ENCODE measurements around the gene CABLES2. TPM values are rescaled to one million over a fixed set of nuclear protein-coding genes. Genes with fewer than 3 reads are reported as not detected.

Gene CABLES2
- total RNA-seq, 1 experiment from 2014 or later: 12.4 TPM

- ChIA-PET POLR2A (ENCODE audit: unreplicated experiment) (no interaction called here), CTCF (no interaction called here)
- Histone ChIP-seq H3F3A (ENCODE audit: low read length, unreplicated experiment) (no peaks in the 10 kb centered on the region), H3K4me2 (ENCODE audit: low read length) (no peak overlapping the region), H3K9me2 (replicated peaks; ENCODE audit: low read length) (no peaks in the 10 kb centered on the region), H3K4me3 (ENCODE audit: low read length) (no peak overlapping the region), H3K9me3 (ENCODE audit: low read length) (no peaks in the 10 kb centered on the region), H4K20me1 (ENCODE audit: low read length) (0 out of 2 replicates have a peak, but pooled peaks cover 7% of the 10 kb centered on the region), H2AFZ (ENCODE audit: low read length) (no peak overlapping the region), H3K27me3 (ENCODE audit: low read length) (no peaks in the 10 kb centered on the region), H3K36me3 (ENCODE audit: low read depth, low read length) (peaks cover 3% of the 10 kb centered on the region; the same call in 1 of the 2 replicates), H3K27ac (ENCODE audit: low read length) (no peak overlapping the region), H3K79me2 (ENCODE audit: low read length) (peaks cover 23% of the 10 kb centered on the region), H3K9ac (ENCODE audit: low read length) (no peak overlapping the region), H3K4me1 (ENCODE audit: insufficient read depth, low read length) (peaks cover 11% of the 10 kb centered on the region)
- intact Hi-C loops (cut with micrococcal nuclease): no loop called here
- TF ChIP-seq EZH2 (IDR thresholded peaks at IDR 0.05; ENCODE audit: low read length, unreplicated experiment): no peak
- ATAC-seq (no peak), DNase-seq (no peak)
- no TSS peak for BruUV-seq (replicated peaks)
Observed at GRCh38 chr20:62401331-62401779, 5.7 kb downstream of the CABLES2 start.

- Histone ChIP-seq H3K9me3 (ENCODE audit: low read length) (no peaks in the 10 kb centered on the region), H3K79me2 (ENCODE audit: low read length) (peaks cover 14% of the 10 kb centered on the region), H2AFZ (ENCODE audit: low read length) (no peak overlapping the region), H3K9me2 (replicated peaks; ENCODE audit: low read length) (no peaks in the 10 kb centered on the region), H3F3A (ENCODE audit: low read length, unreplicated experiment) (no peaks in the 10 kb centered on the region), H3K27me3 (ENCODE audit: low read length) (no peaks in the 10 kb centered on the region), H3K4me1 (ENCODE audit: insufficient read depth, low read length) (peaks cover 3% of the 10 kb centered on the region; the same call in 1 of the 2 replicates), H4K20me1 (ENCODE audit: low read length) (0 out of 2 replicates have a peak, but pooled peaks cover 4% of the 10 kb centered on the region), H3K27ac (ENCODE audit: low read length) (no peak overlapping the region), H3K36me3 (ENCODE audit: low read depth, low read length) (peaks cover 3% of the 10 kb centered on the region; the same call in 1 of the 2 replicates), H3K4me2 (ENCODE audit: low read length) (no peak overlapping the region), H3K9ac (ENCODE audit: low read length) (no peak overlapping the region), H3K4me3 (ENCODE audit: low read length) (no peak overlapping the region)
- ATAC-seq: no peak
- no peak for DNase-seq
- no peak for TF ChIP-seq EZH2phosphoT487 (IDR thresholded peaks at IDR 0.05; ENCODE audit: borderline replicate concordance, low read length)
- no peak for TF ChIP-seq EZH2 (IDR thresholded peaks at IDR 0.05; ENCODE audit: low read length, unreplicated experiment)
- TF ChIP-seq CTCF (conservative IDR thresholded peaks at IDR 0.05; ENCODE audit: low read depth, low read length): no peak
- ChIA-PET CTCF (interaction anchor here (0.6 kb wide), 1 partner anchor 25 kb away, joined by 3 read pairs; no protein-coding TSS in a partner anchor), POLR2A (ENCODE audit: unreplicated experiment) (interaction anchor here (0.6 kb wide), 1 partner anchor 83 kb away, joined by 3 read pairs; no protein-coding TSS in a partner anchor)
- no TSS peak for BruUV-seq (replicated peaks)
- intact Hi-C loops (cut with micrococcal nuclease): no loop called here
Observed at GRCh38 chr20:62400541-62400940, 6.5 kb downstream of the CABLES2 start.

- BruUV-seq (replicated peaks): no TSS peak
- peaks cover 3% of the 10 kb centered on the region; the same call in 1 of the 2 replicates for H3K36me3 ChIP-seq (ENCODE audit: low read depth, low read length)
- CTCF ChIA-PET: no interaction called here
- intact Hi-C loops (cut with micrococcal nuclease): no loop called here
- no peak for ATAC-seq
- no peak overlapping the region for H3K4me3 ChIP-seq (ENCODE audit: low read length)
- no peak overlapping the region for H3K27ac ChIP-seq (ENCODE audit: low read length)
- POLR2A ChIA-PET (ENCODE audit: unreplicated experiment): interaction anchor here (0.6 kb wide), 1 partner anchor 83 kb away, joined by 3 read pairs; no protein-coding TSS in a partner anchor
- H3K9ac ChIP-seq (ENCODE audit: low read length): no peak overlapping the region
- no peaks in the 10 kb centered on the region for H3K27me3 ChIP-seq (ENCODE audit: low read length)
- TF ChIP-seq EZH2phosphoT487 (IDR thresholded peaks at IDR 0.05; ENCODE audit: borderline replicate concordance, low read length) (no peak), EZH2 (IDR thresholded peaks at IDR 0.05; ENCODE audit: low read length, unreplicated experiment) (no peak)
- H3K4me2 ChIP-seq (ENCODE audit: low read length): no peak overlapping the region
- no peaks in the 10 kb centered on the region for H3K9me2 ChIP-seq (replicated peaks; ENCODE audit: low read length)
- H3F3A ChIP-seq (ENCODE audit: low read length, unreplicated experiment): no peaks in the 10 kb centered on the region
- no peak overlapping the region for H2AFZ ChIP-seq (ENCODE audit: low read length)
- no peak for DNase-seq
- H3K79me2 ChIP-seq (ENCODE audit: low read length): peaks cover 9% of the 10 kb centered on the region; the same call in 1 of the 2 replicates
- H3K9me3 ChIP-seq (ENCODE audit: low read length): no peaks in the 10 kb centered on the region
- no peaks in the 10 kb centered on the region for H4K20me1 ChIP-seq (ENCODE audit: low read length)
- H3K4me1 ChIP-seq (ENCODE audit: insufficient read depth, low read length): no peaks in the 10 kb centered on the region
Observed at GRCh38 chr20:62400021-62400420, 7.1 kb downstream of the CABLES2 start.

All from PC-3 (cell line).